SK-N-SH (cell line): ENCODE measurements around the gene ME1. TPM values are rescaled to one million over a fixed set of nuclear protein-coding genes. Genes with fewer than 3 reads are reported as not detected.

ENCODE experiments used
- CTCF ChIA-PET: fragments of 300-600, 350-600 bp; formaldehyde crosslinking; extraction: SDS; loops from one replicate; lab custom pipeline; 2021; lab: Yijun Ruan, JAX
- POLR2A ChIA-PET: fragments of 350-600 bp; sonication (Branson Sonifier 250); formaldehyde crosslinking; extraction: SDS; loops from one replicate; lab custom pipeline; 2020; ENCODE audit warnings: antibody characterized with exemption, inconsistent platforms; lab: Yijun Ruan, JAX
- DNase-seq: peaks from one replicate; pipeline ENCODE4 v3.0.0; 2012
- H2AFZ ChIP-seq: fragments of 200-600 bp; sonication (generic); 2 replicates; pipeline ENCODE4 v1.8.1; 2016; ENCODE audit warnings: antibody characterized with exemption, mild to moderate bottlenecking, low read depth
- H3F3A ChIP-seq: fragments of 200-600 bp; sonication (generic); replicated peaks from 2 replicates; pipeline ENCODE3; 2016; ENCODE audit warnings: antibody characterized with exemption, mild to moderate bottlenecking; ENCODE audit not compliant: insufficient read depth
- H3K27ac ChIP-seq, 2 experiments: fragments of 200-500 bp in 1 of 2; fragments of 200-600 bp in 1 of 2; sonication (Bioruptor generic) in 1 of 2; sonication (generic), shearing (Covaris generic) in 1 of 2; 2 replicates each; pipeline versions ENCODE4 v1.5.1 to v1.6.1; 2014 to 2016; ENCODE audit warnings: low read depth in 2 of 2, inconsistent platforms in 1 of 2, low read length in 1 of 2, mild to moderate bottlenecking in 1 of 2, mixed read lengths in 1 of 2
- H3K27me3 ChIP-seq: fragments of 200-600 bp; sonication (generic), shearing (Covaris generic); 2 replicates; pipeline ENCODE4 v1.6.1; 2016; ENCODE audit warnings: mixed run types; ENCODE audit not compliant: insufficient read depth
- H3K36me3 ChIP-seq, 2 experiments: fragments of 200-500 bp in 1 of 2; fragments of 200-600 bp in 1 of 2; sonication (Bioruptor generic) in 1 of 2; sonication (generic) in 1 of 2; replicated peaks in 1 of 2; 2 replicates each; pipeline versions ENCODE3 to v1.5.1; 2014 to 2016; ENCODE audit warnings: low read length in 1 of 2, mild to moderate bottlenecking in 1 of 2; ENCODE audit not compliant: insufficient read depth in 2 of 2, control insufficient read depth in 1 of 2
- H3K4me1 ChIP-seq, 2 experiments: fragments of 200-500 bp in 1 of 2; fragments of 200-600 bp in 1 of 2; sonication (Bioruptor generic) in 1 of 2; sonication (generic), shearing (Covaris generic) in 1 of 2; 2 replicates each; pipeline versions ENCODE4 v1.5.1 to v1.6.1; 2014 to 2016; ENCODE audit warnings: low read depth in 1 of 2, low read length in 1 of 2, mixed run types in 1 of 2; ENCODE audit not compliant: insufficient read depth in 2 of 2, control insufficient read depth in 1 of 2
- H3K4me2 ChIP-seq: fragments of 200-600 bp; sonication (generic), shearing (Covaris generic); 2 replicates; pipeline ENCODE4 v1.6.1; 2017; ENCODE audit warnings: mixed run types
- H3K4me3 ChIP-seq, 2 experiments: fragments of 200-500 bp in 1 of 2; fragments of 200-600 bp in 1 of 2; sonication (Bioruptor generic) in 1 of 2; sonication (generic), shearing (Covaris generic) in 1 of 2; 2 replicates each; pipeline versions ENCODE4 v1.5.1 to v1.8.1; 2014 to 2016; ENCODE audit warnings: low read depth in 2 of 2, inconsistent platforms in 1 of 2, low read length in 1 of 2, mild to moderate bottlenecking in 1 of 2, mixed read lengths in 1 of 2, moderate library complexity in 1 of 2
- H3K79me2 ChIP-seq: fragments of 200-600 bp; sonication (generic); 2 replicates; pipeline ENCODE4 v1.8.1; 2017; ENCODE audit warnings: mild to moderate bottlenecking; ENCODE audit not compliant: insufficient read depth
- H3K9ac ChIP-seq: fragments of 200-600 bp; sonication (generic); 2 replicates; pipeline ENCODE4 v1.6.1; 2017; ENCODE audit warnings: mixed run types
- H3K9me2 ChIP-seq: fragments of 200-600 bp; sonication (generic); 2 replicates; pipeline ENCODE4 v1.6.1; 2017; ENCODE audit warnings: mixed run types
- H3K9me3 ChIP-seq: fragments of 200-600 bp; sonication (generic); 2 replicates; pipeline ENCODE4 v1.6.1; 2017; ENCODE audit warnings: mixed run types, mild to moderate bottlenecking, moderate library complexity
- H4K20me1 ChIP-seq: fragments of 200-600 bp; sonication (generic); 2 replicates; pipeline ENCODE4 v1.6.1; 2017; ENCODE audit warnings: mild to moderate bottlenecking, mixed run types; ENCODE audit not compliant: insufficient read depth
- CTCF ChIP-seq: fragments of 200-600 bp; sonication (generic); IDR thresholded peaks from 2 replicates; pipeline ENCODE4 v1.6.1; 2017; ENCODE audit warnings: antibody characterized with exemption, mild to moderate bottlenecking, moderate library complexity
- ELF1 ChIP-seq: IDR thresholded peaks from 2 replicates; pipeline ENCODE4 v1.4.0; 2012
- EP300 ChIP-seq, 2 experiments: IDR thresholded peaks; 2 replicates each; pipeline versions ENCODE4 v1.4.0 to v1.6.1; 2012; ENCODE audit warnings: borderline replicate concordance in 1 of 2, low read depth in 1 of 2, low read length in 1 of 2
- EZH2phosphoT487 ChIP-seq: fragments of 200-600 bp; sonication (generic); IDR thresholded peaks from 2 replicates; pipeline ENCODE4 v1.6.1; 2017; ENCODE audit warnings: low read depth, mixed run types, mild to moderate bottlenecking, antibody characterized with exemption, moderate library complexity, borderline replicate concordance
- FOSL2 ChIP-seq: IDR thresholded peaks from 2 replicates; pipeline ENCODE4 v1.4.0; 2012; ENCODE audit warnings: low read depth, mild to moderate bottlenecking, moderate library complexity, borderline replicate concordance
- FOXM1 ChIP-seq: IDR thresholded peaks from 2 replicates; pipeline ENCODE4 v1.4.0; 2012; ENCODE audit warnings: low read depth, mild to moderate bottlenecking
- GATA2 ChIP-seq: sonication (generic); formaldehyde crosslinking; IDR thresholded peaks from 2 replicates; pipeline ENCODE4 v1.5.0; 2020; ENCODE audit warnings: mild to moderate bottlenecking, missing genetic modification reagents
- IRF3 ChIP-seq: fragments of 150-350 bp; IDR thresholded peaks from 2 replicates; pipeline ENCODE4 v1.6.1; 2016; ENCODE audit warnings: mild to moderate bottlenecking, low read depth, low read length
- MAX ChIP-seq: IDR thresholded peaks from 2 replicates; pipeline ENCODE4 v1.4.0; 2012; ENCODE audit warnings: low read depth
- MEF2A ChIP-seq: IDR thresholded peaks from 2 replicates; pipeline ENCODE4 v1.4.0; 2012; ENCODE audit warnings: low read depth, borderline replicate concordance
- MXI1 ChIP-seq: IDR thresholded peaks from 2 replicates; pipeline ENCODE4 v1.6.1; 2012; ENCODE audit warnings: mild to moderate bottlenecking, low read depth, low read length, improper control_type of control experiment
- POLR2AphosphoS5 ChIP-seq: IDR thresholded peaks from 2 replicates; pipeline ENCODE4 v1.6.1; 2012; ENCODE audit warnings: low read depth, low read length
- RXRA ChIP-seq: IDR thresholded peaks from 2 replicates; pipeline ENCODE4 v1.4.0; 2012; ENCODE audit warnings: low read depth, mild to moderate bottlenecking, borderline replicate concordance
- SIN3A ChIP-seq: IDR thresholded peaks from 2 replicates; pipeline ENCODE4 v1.6.1; 2012; ENCODE audit warnings: low read depth, mild to moderate bottlenecking, low read length, moderate library complexity, borderline replicate concordance
- SMC3 ChIP-seq: IDR thresholded peaks from 2 replicates; pipeline ENCODE4 v1.6.1; 2012; ENCODE audit warnings: low read depth, low read length, improper control_type of control experiment
- TAF1 ChIP-seq: IDR thresholded peaks from 2 replicates; pipeline ENCODE4 v1.6.1; 2012; ENCODE audit warnings: low read depth, mild to moderate bottlenecking, low read length, moderate library complexity, borderline replicate concordance
- USF2 ChIP-seq: fragments of 150-350 bp; IDR thresholded peaks from 2 replicates; pipeline ENCODE4 v1.6.1; 2017; ENCODE audit warnings: antibody characterized with exemption, low read length, low read depth, borderline replicate concordance
- ZBTB33 ChIP-seq: IDR thresholded peaks from 2 replicates; pipeline ENCODE4 v1.4.0; 2012; ENCODE audit warnings: low read depth, borderline replicate concordance
- WGBS: methylation state at CpG from one replicate; pipeline ENCODE4 v1.1.6; 2017; ENCODE audit warnings: low lambda C conversion rate; 5-methylcytosine and 5-hydroxymethylcytosine counted together
- polyA plus RNA-seq, 3 experiments: library from polyadenylated mRNA; depleted of rRNA; stranded (reverse); fragments of >200 nt; gene quantifications; 2 replicates each; pipeline ENCODE4 v1.2.3, GENCODE V29; 2012

Gene ME1
- polyA plus RNA-seq, 1 of the 3 experiments (the other 2 are of a cell fraction) = 4.9 TPM

GRCh38 chr6:83307849-83308248 lies 123.0 kb downstream of the ME1 start:
- H3K36me3 ChIP-seq = no peaks in the 10 kb centered on the region
- H3K4me1 ChIP-seq = no peaks in the 10 kb centered on the region; a peak in 2 of 4 replicates
- no peak overlapping the region for H2AFZ ChIP-seq
- no peaks in the 10 kb centered on the region for H3K79me2 ChIP-seq
- no peak overlapping the region for H3K4me3 ChIP-seq
- H3K4me2 ChIP-seq = no peak overlapping the region
- H4K20me1 ChIP-seq = no peaks in the 10 kb centered on the region
- H3K9me3 ChIP-seq = no peaks in the 10 kb centered on the region
- POLR2A ChIA-PET = no interaction called here
- 94% methylated on average over 1 of the region's 1 CpG for WGBS
- H3F3A ChIP-seq = no peaks in the 10 kb centered on the region
- no peaks in the 10 kb centered on the region for H3K9me2 ChIP-seq
- no peak for DNase-seq
- TF ChIP-seq EP300 (IDR thresholded peaks at IDR 0.05; ENCODE audit: borderline replicate concordance in 1 of 2, low read depth in 1 of 2, low read length in 1 of 2) (no peak), GATA2 (no peak), IRF3 (no peak), POLR2AphosphoS5 (no peak), CTCF (no peak), MAX (no peak), ZBTB33 (no peak), SMC3 (no peak)
- H3K9ac ChIP-seq = no peak overlapping the region
- CTCF ChIA-PET = no interaction called here
- H3K27me3 ChIP-seq = no peaks in the 10 kb centered on the region
- no peak overlapping the region for H3K27ac ChIP-seq

GRCh38 chr6:83303426-83303825 lies 127.4 kb downstream of the ME1 start:
- Histone ChIP-seq H3K9me3 (no peaks in the 10 kb centered on the region), H3K4me3 (no peak overlapping the region), H3K9me2 (no peaks in the 10 kb centered on the region), H3K4me1 (no peaks in the 10 kb centered on the region; a peak in 1 of 4 replicates), H3K27ac (no peak overlapping the region), H4K20me1 (no peaks in the 10 kb centered on the region), H3K9ac (no peak overlapping the region), H3F3A (no peaks in the 10 kb centered on the region), H3K4me2 (no peak overlapping the region), H2AFZ (no peak overlapping the region), H3K36me3 (peaks cover 0 to 4% of the 10 kb centered on the region in 2 experiments), H3K27me3 (no peaks in the 10 kb centered on the region), H3K79me2 (no peaks in the 10 kb centered on the region)
- ChIA-PET CTCF (interaction anchor here (0.7 kb wide), 1 partner anchor 369 kb away, joined by 4 read pairs; no protein-coding TSS in a partner anchor), POLR2A (no interaction called here)
- DNase-seq = no peak
- 77% methylated on average over 1 of the region's 1 CpG for WGBS
- TF ChIP-seq ELF1 = no peak
- TF ChIP-seq MXI1 = no peak
- no peak for TF ChIP-seq SIN3A
- no peak for TF ChIP-seq FOSL2
- no peak for TF ChIP-seq RXRA
- no peak for TF ChIP-seq MEF2A
- TF ChIP-seq FOXM1 = no peak
- TF ChIP-seq TAF1 = no peak
- no peak for TF ChIP-seq EZH2phosphoT487
- no peak for TF ChIP-seq GATA2
- TF ChIP-seq EP300 (IDR thresholded peaks at IDR 0.05; ENCODE audit: borderline replicate concordance in 1 of 2, low read depth in 1 of 2, low read length in 1 of 2) = no peak
- TF ChIP-seq USF2 = no peak
- no peak for TF ChIP-seq IRF3
